Neural cell (in vitro differentiated cells): Measurements from ENCODE around the gene SAA1.
"Not testable (repeated sequence)": the region's sequence is repeated elsewhere in the genome, so short reads cannot be mapped to it uniquely, and the experiment has no call there.

ENCODE experiments used
- RAD21 ChIP-seq: fragments of 450-650 bp; conservative IDR thresholded peaks from 2 replicates; pipeline ENCODE4 v1.6.1; 2014; ENCODE audit warnings: antibody characterized with exemption, mild to moderate bottlenecking, moderate library complexity
- TAF1 ChIP-seq: IDR thresholded peaks from 2 replicates; pipeline ENCODE4 v1.6.1; 2012; ENCODE audit warnings: low read depth
- TF ChIP-seq, protein P1 (sequence below): fragments of 450-650 bp; IDR thresholded peaks from 2 replicates; pipeline ENCODE4 v1.5.1; 2014; ENCODE audit warnings: antibody characterized with exemption, mild to moderate bottlenecking, moderate library complexity; ENCODE audit not compliant: poor library complexity, severe bottlenecking

DNA sequence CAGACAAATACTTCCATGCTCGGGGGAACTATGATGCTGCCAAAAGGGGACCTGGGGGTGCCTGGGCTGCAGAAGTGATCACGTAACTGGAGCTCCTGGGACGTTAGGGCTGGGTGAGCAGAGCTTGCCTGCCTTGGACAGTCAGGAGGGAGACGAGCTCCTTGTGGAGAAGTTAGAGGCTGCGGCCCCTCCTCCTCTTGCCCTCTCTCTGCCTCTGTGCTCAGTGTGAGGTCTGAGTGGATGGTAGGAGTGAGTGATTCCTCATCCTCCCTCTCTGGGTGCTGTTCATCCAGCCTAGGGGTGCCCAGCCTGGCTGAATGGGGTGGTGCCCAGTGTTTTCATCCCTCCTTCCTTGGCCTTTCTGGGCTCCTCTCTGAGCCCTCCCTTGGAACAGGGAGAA, 3.2 kb downstream of the SAA1 start:
- TF ChIP-seq, protein P1, sequence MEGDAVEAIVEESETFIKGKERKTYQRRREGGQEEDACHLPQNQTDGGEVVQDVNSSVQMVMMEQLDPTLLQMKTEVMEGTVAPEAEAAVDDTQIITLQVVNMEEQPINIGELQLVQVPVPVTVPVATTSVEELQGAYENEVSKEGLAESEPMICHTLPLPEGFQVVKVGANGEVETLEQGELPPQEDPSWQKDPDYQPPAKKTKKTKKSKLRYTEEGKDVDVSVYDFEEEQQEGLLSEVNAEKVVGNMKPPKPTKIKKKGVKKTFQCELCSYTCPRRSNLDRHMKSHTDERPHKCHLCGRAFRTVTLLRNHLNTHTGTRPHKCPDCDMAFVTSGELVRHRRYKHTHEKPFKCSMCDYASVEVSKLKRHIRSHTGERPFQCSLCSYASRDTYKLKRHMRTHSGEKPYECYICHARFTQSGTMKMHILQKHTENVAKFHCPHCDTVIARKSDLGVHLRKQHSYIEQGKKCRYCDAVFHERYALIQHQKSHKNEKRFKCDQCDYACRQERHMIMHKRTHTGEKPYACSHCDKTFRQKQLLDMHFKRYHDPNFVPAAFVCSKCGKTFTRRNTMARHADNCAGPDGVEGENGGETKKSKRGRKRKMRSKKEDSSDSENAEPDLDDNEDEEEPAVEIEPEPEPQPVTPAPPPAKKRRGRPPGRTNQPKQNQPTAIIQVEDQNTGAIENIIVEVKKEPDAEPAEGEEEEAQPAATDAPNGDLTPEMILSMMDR: not testable (repeated sequence)
- TF ChIP-seq RAD21, TAF1: not testable (repeated sequence)
